Cardiac septum (tissue), 1 donor: ENCODE results near the gene KLF7. TPM values are rescaled to one million over a fixed set of nuclear protein-coding genes. Genes with fewer than 3 reads are reported as not detected.
"Not testable (repeated sequence)": the region's sequence is repeated elsewhere in the genome, so short reads cannot be mapped to it uniquely, and the experiment has no call there.

Experiments used
- DNase-seq: peaks from one replicate; pipeline ENCODE4 v3.0.0-alpha.2; 2020; ENCODE audit warnings: low spot score
- intact Hi-C: fragments of 100-400 bp; cut with DNase I; formaldehyde crosslinking; loops from one replicate; pipeline ENCODE4 v1.14.0; 2022
- microRNA-seq: library from miRNA; unstranded; fragments of <30 nt; microRNA quantifications from one replicate; pipeline ENCODE4 v1.2.0, GENCODE V29; 2020
- total RNA-seq: library from RNA; stranded (reverse); fragmentation: NEBNext Ultra II Directional; extraction: Animal tissue kit (Norgen Biotek cat#: 25700); gene quantifications from one replicate; pipeline ENCODE4 v1.2.1, GENCODE V29; 2021
- donor health status: DM: no; HTN: no; CAD: no.

The KLF7 gene
- total RNA-seq, 1 donor from 2014 or later, result 34.4 TPM

GRCh38 chr2:207046724-207047123, 119.0 kb downstream of the KLF7 start:
- intact Hi-C loops, result loop anchor here (5.0 kb wide), 1 partner anchor 426 kb away; no protein-coding TSS in a partner anchor
- DNase-seq, result no peak

DNA sequence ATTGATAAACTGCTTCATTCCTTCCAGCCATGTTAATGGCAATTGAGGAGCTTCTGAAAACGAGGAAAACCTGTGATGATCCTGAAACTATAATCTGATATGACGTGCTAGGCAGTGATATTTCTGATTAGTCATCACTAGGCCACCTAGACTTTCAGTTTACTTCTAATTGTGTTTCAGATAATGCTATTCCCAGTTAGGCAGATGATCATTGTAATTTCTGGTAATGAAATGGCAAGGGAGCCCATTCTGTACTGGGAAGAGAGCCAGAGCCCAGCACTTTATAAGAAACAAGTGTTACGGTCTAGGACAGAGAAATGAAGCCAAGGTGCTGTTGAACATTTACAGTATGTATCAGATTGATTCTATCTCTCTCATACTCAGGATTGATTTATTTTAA, 120.2 kb downstream of the KLF7 start:
- intact Hi-C loops, result loop anchor here (5.0 kb wide), 1 partner anchor 427 kb away; no protein-coding TSS in a partner anchor
- DNase-seq, result no peak

DNA sequence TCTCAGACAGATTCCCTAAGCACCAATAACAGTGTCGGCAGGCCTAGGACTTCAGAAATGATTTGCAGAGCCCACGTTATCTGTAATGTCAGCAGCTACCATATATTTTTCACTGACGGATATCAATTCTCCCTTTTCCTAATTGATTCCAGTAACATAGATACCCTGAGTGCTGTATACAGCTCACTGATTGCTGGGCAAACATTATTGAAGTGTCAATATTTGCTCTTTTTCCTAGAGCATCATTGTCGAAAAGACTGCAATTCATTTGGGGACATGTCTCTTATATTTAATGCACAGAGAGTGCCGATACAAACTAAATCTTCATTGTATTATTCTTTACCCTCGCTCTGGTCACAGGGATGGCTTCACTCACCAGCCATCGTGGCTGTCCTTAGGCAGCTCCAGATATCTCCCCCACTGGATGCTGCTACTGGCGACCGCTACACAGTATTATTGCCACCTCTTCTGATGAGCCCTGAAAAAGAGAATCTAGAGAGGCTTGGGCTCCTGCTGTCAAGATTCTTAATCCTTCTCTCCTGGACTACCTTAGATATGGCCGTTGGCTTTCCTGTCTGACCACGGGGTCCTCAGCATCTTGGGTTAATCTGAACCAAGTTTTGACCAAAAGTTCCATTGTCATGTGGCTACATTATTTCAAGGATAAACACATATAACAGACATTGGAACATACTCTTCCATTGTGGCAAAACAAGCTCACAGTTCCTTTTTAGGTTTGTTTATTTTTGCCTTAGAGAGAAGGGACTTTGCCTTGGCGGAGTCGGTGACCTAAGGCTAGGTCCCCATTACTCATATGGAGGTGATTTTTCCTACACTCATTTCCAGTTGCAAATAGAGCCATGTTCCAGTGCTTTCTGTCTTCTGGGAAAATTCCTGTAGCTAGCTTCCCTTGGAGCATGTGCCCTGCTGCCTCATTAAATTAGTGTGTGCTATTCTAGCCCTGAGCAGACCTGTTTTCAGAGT, 121.1 kb downstream of the KLF7 start:
- DNase-seq, result no peak
- intact Hi-C loops, result loop anchor here (5.0 kb wide), 3 partner anchors 93 to 428 kb away; partner anchors contain the start of gene KLF7

DNA sequence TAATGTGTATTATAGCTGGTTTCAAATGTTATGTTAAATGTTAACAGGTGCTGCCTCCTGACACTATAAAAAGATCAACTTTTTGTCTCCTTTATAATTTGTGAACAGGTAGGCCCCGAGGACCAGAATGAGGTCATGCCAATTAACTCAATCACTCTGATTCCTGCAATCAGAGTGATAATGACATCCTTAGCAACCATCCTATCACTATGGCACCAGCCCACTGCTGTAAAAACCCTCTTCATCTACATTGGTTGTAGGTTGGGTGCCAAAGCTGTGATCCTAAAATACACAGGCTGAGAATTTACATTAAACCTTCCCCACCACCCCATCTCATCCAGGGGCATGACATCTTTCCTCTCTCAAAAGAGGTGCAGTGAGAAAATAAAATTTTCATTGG, 122.9 kb downstream of the KLF7 start:
- intact Hi-C loops, result loop anchor here (5.0 kb wide), 2 partner anchors 94 to 124 kb away; partner anchors contain the start of gene KLF7
- no peak for DNase-seq

DNA sequence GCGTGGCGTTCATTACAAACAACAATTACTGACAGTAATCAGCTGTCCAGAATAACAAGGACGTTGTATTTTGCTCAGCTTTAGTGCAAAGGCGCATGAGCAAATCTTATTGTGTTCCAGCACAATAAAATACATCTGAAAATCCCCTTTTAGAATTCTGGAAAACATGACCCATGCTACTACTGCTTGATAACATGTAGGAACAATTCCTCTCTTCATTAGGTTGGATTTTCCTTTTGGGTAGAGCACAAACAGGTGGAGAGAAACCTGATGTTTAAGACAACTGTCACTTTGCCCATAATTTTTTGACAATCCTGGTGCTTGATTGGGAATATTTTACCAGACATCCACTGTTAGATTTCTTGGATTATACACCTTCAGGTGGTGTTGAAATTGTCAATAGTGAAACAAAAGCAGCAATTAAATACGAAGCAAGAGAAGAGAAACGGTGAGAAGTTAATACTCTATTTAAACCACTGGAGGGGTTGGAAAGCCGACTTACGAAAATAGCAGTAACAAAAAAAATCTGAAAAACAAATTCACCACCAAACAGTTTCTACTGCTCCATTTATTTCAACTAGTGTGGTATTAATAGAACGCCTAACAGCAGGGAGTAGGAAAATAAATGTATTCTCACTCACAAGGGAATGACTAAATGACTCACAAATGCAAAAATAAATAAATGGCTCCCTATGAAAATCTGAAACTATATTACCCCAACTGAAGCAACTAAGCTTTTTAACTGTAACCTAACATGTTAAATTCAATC, 123.8 kb downstream of the KLF7 start:
- intact Hi-C loops, result loop anchor here (5.0 kb wide), 2 partner anchors 95 to 125 kb away; partner anchors contain the start of gene KLF7
- DNase-seq, result no peak

GRCh38 chr2:207041279-207041678, 124.5 kb downstream of the KLF7 start:
- intact Hi-C loops, result loop anchor here (5.0 kb wide), 2 partner anchors 96 to 126 kb away; partner anchors contain the start of gene KLF7
- no peak for DNase-seq

DNA sequence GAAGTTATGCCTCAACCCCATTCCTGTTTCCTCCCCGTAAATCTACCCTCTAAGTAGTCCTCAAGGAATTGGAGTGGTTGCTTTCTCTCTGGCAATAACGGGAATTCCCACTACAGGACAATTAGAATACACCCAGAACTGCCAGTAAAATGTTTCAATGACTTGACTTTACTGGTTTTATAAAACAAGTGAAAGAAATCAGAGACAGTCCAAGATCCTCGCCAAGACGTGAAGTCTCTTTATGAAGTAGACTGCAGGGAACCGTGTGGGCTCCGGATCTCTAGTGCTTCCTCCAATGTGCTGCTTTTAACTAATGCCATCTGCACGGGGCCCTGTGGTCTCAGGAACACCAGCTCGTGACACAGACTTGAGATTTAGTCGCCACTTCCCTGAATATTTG, 125.1 kb downstream of the KLF7 start:
- intact Hi-C loops, result loop anchor here (5.0 kb wide), 2 partner anchors 97 to 127 kb away; partner anchors contain the start of gene KLF7

DNA sequence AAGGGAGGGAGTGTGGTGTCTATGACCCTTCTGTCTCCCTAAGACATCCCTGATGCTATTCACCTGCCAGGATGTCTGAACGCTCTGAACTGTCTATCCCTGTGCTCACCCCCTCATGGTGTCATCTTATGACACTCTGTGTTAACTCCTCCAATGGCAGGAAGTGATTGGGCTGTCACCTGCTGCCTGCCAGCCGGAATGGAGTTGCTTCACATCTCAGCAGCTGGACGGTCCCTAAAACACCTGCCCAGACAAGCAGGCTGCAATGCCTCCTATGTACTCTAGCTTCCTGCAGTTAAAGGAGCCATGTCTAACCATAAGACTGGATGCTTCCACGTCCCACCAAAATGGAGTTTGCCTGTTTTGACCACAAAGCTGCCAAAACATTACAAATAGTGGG, 126.5 kb downstream of the KLF7 start:
- intact Hi-C loops, result no loop called here
- DNase-seq, result no peak

More for the DNA sequence above, 125.1 kb downstream of the KLF7 start:
- DNase-seq, result no peak

DNA sequence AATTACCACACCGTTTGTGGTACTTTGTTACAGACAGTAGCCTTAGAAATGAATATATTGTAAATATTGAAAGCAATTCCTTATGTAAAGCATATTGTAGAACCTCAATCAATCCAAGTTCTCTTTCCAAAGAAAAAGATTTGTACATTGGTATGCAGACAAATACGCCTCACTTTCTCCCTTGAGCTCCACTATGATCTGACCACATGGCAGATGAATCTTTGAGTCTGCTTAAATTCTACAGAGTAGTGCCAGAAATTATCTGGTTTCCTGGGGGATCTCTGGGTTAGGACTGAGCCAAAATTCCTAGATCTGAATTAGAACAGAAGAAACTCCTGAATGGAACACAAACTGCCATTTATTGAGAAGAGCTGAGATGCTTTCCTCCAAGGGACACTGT, 127.4 kb downstream of the KLF7 start:
- intact Hi-C loops, result no loop called here
- DNase-seq, result no peak

- intact Hi-C loops, result no loop called here
- no peak for DNase-seq
These were observed 127.9 kb downstream of the KLF7 start for GRCh38 chr2:207037896-207038295.

DNA sequence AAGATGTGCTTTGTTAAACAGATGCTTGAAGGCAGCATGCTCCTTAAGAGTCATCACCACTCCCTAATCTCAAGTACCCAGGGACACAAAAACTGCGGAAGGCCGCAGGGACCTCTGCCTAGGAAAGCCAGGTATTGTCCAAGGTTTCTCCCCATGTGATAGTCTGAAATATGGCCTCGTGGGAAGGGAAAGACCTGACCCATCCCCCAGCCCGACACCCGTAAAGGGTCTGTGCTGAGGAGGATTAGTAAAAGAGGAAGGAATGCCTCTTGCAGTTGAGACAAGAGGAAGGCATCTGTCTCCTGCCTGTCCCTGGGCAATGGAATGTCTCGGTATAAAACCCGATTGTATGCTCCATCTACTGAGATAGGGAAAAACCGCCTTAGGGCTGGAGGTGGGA, 128.7 kb downstream of the KLF7 start:
- intact Hi-C loops, result not testable (repeated sequence)

GRCh38 chr2:207035875-207036274, 129.9 kb downstream of the KLF7 start:
- intact Hi-C loops, result no loop called here
- no peak for DNase-seq

More for the DNA sequence above, 128.7 kb downstream of the KLF7 start:
- DNase-seq, result not testable (repeated sequence)

DNA sequence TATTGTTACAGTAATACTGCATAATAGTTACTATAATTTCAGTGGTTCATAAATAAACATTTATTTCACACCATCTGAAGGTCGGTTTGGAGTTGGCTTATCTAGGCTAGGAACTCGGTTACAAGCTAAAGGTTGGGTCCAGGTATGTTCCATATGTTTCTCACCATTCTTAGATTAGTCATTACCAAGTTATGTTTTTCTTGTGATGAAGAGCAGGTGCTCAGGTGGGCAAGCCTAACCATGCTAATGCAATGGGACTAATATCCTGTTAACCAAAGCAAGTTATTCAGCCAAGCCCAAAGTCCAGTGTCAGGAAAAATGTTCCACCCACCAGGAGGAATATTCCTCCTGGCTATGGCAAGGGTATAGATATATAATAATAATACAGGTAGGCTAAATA, 133.3 kb downstream of the KLF7 start:
- intact Hi-C loops, result no loop called here

More for the DNA sequence above, 133.3 kb downstream of the KLF7 start:
- DNase-seq, result no peak

Small RNA genes within 50 kb of the gene (microRNA-seq; reads per million reads assigned to microRNA genes)
- gene MIR2355 (16.0 reads per million, percentile 33 among the genes with 10 or more reads in this experiment), gene MIR7845 (not detected)

Other genes with a start within 250 kb of the KLF7 start
- not detected for gene CPO, start 226.4 kb downstream of the KLF7 start, total RNA-seq